GM21360 (cell line): ENCODE data around the gene ZBTB32.
"Not testable (repeated sequence)": the region's sequence is repeated elsewhere in the genome, so short reads cannot be mapped to it uniquely, and the experiment has no call there.

Source experiments
- ATAC-seq: cut with Tn5 transposase; IDR thresholded peaks from one replicate; pipeline ENCODE4 v1.9.1; 2021; ENCODE audit warnings: mild to moderate bottlenecking, moderate library complexity; ENCODE audit not compliant: unreplicated experiment

Gene ZBTB32

DNA sequence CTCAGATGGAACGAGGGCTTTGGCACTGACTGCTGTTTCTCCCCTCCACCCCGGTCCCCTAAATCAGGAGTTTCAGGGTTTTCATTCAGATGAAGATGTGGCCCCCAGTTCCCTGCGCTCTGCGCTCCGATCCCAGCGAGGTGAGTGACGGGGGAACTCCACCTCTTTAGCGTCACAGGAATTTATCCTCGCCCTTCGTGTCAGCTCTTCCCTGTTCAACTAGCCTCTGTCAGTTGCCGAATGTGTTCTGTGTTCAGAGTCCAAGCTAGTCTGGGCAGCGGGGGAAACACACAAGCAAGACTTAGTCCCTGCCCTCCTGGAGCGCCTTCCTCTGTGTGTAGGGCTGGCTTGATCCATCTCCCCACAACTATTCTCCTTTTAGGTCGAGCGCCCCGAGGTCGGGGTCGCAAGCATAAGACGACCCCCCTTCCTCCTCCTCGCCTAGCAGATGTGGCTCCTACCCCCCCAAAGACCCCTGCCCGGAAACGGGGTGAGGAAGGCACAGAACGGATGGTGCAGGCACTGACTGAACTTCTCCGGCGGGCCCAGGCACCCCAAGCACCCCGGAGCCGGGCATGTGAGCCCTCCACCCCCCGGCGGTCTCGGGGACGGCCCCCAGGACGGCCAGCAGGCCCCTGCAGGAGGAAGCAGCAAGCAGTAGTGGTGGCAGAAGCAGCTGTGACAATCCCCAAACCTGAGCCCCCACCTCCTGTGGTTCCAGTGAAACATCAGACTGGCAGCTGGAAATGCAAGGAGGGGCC lies 15.2 kb downstream of the ZBTB32 start:
- ATAC-seq: no peak

DNA sequence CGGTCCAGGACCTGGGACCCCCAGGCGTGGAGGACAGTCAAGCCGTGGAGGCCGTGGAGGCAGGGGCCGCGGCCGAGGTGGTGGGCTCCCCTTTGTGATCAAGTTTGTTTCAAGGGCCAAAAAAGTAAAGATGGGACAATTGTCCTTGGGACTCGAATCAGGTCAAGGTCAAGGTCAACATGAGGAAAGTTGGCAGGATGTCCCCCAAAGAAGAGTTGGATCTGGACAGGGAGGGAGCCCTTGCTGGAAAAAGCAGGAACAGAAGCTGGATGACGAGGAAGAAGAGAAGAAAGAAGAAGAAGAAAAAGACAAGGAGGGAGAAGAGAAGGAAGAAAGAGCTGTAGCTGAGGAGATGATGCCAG lies 15.8 kb downstream of the ZBTB32 start:
- ATAC-seq: no peak

DNA sequence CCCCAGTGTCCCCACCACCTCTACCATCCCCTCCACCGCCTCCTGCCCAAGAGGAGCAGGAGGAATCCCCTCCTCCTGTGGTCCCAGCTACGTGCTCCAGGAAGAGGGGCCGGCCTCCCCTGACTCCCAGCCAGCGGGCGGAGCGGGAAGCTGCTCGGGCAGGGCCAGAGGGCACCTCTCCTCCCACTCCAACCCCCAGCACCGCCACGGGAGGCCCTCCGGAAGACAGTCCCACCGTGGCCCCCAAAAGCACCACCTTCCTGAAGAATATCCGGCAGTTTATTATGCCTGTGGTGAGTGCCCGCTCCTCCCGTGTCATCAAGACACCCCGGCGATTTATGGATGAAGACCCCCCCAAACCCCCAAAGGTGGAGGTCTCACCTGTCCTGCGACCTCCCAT lies 16.3 kb downstream of the ZBTB32 start:
- ATAC-seq: no peak

DNA sequence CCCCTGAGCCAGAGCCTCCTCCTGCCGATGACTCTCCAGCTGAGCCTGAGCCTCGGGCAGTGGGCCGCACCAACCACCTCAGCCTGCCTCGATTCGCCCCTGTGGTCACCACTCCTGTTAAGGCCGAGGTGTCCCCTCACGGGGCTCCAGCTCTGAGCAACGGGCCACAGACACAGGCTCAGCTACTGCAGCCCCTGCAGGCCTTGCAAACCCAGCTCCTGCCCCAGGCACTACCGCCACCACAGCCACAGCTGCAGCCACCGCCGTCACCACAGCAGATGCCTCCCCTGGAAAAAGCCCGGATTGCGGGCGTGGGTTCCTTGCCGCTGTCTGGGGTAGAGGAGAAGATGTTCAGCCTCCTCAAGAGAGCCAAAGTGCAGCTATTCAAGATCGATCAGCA lies 17.0 kb downstream of the ZBTB32 start:
- ATAC-seq: no peak

DNA sequence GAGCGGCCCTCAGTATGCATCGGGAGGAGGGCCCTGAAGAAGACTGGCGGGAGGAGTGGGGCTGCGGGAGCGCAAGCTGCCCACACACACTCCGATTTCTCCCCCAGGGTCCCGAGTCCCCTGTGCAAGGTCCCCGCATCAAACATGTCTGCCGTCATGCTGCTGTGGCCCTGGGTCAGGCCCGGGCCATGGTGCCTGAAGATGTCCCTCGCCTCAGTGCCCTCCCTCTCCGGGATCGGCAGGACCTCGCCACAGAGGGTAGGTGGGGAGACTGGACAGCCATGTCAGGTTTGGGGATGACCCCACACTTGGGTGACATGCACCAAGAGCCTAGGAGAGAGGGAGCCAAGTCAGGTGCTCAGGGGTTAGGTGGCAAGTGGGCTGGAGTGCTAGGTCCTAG lies 18.1 kb downstream of the ZBTB32 start:
- no peak for ATAC-seq

DNA sequence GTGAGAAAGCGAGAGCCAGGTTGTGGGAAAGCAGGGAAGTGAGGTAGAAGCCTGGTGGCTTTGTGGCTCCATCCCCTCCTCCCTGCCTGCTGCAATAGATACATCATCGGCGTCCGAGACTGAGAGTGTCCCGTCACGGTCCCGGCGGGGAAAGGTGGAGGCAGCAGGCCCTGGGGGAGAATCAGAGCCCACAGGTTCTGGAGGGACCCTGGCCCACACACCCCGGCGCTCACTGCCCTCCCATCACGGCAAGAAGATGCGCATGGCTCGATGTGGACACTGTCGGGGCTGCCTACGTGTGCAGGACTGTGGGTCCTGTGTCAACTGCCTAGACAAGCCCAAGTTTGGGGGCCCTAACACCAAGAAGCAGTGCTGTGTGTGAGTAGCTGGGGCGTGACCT lies 18.5 kb downstream of the ZBTB32 start:
- ATAC-seq: no peak

DNA sequence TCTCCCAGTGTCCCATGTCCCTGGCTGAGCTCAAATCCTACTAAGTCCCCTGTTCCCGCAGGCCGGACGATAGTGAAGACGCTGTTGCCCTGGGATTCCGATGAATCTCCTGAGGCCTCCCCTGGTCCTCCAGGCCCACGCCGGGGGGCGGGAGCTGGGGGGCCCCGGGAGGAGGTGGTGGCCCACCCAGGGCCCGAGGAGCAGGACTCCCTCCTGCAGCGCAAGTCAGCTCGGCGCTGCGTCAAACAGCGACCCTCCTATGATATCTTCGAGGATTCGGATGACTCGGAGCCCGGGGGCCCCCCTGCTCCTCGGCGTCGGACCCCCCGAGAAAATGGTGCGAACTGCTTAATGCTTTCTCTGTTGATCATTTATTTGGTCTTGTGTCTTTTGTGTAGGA lies 19.3 kb downstream of the ZBTB32 start:
- ATAC-seq: no peak

DNA sequence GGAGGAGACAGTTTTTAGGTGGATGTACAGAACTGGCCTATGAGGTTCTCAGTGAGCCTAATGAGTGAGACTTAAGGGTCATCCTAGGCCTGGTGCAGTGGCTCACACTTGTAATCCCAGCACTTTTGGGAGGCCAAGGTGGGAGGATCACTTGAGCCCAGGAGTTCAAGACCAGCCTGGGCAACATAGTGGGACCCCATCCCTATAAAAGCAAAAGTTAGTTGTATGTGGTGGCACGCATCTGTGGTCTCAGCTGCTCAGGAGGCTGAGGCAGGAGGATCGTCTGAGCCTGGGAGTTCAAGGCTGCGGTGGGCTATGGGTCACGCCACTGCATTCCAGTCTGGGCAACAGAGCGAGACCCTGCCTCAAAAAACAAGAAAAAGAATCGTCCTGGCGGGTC lies 19.8 kb downstream of the ZBTB32 start:
- ATAC-seq: not testable (repeated sequence)

DNA sequence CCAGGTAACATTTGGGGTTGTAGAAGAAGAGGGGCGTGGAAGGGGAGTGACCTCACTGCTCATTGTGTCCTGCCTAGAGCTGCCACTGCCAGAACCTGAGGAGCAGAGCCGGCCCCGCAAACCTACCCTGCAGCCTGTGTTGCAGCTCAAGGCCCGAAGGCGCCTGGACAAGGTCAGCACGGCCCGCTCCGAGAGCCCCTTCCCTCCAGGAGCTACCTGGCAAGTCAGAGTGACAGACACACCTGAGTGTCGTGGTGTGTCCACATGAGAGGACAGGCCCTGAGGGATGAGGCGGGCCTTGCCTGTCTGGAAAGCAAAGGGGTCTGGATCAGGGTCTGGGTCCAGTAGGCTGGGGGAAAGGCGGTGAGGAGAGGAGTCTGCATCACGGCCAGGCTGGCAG lies 20.2 kb downstream of the ZBTB32 start:
- no peak for ATAC-seq

DNA sequence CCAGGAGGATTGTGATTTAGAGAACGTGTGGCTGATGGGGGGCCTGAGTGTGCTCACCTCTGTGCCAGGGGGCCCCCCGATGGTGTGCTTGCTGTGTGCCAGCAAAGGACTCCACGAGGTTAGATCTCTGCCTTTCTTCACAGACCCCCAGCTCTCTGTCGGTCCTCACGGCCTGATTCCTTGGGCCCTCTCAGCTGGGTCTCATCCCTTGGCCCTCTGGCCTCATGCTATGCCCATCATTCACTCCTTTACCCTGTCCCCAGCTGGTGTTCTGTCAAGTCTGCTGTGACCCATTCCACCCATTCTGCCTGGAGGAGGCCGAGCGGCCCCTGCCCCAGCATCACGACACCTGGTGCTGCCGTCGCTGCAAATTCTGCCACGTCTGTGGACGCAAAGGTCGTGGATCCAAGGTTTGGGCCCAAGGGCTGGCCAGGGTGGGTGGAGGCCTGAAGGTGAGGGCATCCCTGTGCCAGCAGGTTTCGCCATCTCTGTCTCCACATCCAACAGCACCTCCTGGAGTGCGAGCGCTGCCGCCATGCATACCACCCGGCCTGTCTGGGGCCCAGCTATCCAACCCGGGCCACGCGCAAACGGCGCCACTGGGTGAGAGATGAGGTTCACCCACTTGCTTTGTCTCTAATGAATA lies 21.0 kb downstream of the ZBTB32 start:
- no peak for ATAC-seq

DNA sequence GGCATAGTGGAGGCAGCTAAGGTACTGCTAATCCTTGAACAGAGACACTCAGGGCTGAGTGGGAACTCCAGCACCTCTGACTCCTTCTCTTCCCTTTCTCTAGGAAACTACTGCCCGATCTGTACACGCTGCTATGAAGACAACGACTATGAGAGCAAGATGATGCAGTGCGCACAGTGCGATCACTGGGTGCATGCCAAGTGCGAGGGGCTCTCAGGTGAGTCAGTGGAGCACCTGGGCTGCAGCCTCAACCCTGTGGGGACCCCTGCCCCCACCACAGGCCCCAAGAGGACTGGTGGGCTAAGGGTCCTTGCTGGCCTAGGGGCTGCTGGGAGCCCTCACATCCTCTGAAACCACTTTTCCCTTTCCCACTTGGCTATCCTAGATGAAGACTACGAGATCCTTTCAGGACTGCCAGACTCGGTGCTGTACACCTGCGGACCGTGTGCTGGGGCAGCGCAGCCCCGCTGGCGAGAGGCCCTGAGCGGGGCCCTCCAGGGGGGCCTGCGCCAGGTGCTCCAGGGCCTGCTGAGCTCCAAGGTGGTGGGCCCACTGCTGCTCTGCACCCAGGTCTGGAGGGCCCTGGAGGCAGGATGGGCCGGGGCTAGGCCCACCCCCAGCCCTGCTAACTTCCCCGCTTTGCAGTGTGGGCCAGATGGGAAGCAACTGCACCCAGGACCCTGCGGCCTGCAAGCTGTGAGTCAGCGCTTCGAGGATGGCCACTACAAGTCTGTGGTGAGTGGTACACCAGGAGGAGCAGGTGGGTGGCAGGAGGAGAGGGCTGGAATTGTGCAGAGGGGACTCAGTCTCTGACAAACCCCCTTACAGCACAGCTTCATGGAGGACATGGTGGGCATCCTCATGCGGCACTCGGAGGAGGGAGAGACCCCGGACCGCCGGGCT lies 22.9 kb downstream of the ZBTB32 start:
- ATAC-seq: no peak

DNA sequence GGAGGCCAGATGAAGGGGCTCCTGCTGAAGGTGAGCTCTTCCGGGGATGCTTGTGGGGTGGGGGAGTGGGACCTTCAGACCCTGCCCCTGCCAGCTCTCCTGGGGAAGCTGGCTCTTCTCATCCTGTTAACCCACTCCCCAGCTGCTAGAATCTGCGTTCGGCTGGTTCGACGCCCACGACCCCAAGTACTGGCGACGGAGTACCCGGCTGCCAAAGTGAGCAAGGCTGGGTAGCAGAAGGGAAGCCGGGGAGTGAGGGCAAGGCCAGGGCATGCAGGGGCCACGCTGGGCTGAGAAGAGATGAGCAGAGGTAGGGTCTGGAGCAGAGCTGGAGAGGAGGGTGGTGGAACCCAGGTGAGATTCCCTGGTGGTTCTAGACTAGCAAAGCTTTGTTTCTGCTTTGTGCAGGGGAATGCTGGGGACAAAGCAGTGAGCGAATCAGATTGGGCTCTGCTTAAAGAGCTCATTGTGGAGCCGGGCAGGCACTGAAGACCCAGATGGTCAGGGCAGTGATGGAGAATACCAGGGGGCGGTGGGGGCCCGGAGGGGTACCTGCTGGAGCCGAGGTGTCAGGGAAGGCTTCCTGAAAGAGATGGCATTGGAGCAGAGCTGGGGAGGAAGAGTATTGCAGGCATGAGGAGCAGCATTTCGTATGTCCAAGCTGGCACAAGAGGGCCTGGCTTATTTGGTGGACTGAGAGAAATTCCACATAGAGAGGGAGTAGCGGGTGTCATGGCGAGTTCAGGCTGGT lies 23.8 kb downstream of the ZBTB32 start:
- ATAC-seq: no peak

DNA sequence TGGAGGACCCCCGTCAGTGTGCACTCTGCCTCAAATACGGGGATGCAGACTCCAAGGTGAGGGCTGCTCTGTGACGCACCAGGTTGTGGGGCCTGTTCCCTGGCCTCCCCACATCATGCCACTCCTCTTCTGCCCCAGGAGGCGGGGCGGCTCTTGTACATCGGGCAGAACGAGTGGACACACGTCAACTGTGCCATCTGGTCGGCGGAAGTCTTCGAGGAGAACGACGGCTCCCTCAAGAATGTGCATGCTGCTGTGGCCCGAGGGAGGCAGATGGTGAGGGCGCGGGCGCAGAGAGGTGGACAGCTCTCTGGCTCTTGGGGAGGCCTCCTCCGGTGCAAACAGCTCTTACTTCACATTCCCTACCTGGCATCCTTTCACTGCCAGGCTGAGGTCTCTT lies 24.7 kb downstream of the ZBTB32 start:
- ATAC-seq: no peak

DNA sequence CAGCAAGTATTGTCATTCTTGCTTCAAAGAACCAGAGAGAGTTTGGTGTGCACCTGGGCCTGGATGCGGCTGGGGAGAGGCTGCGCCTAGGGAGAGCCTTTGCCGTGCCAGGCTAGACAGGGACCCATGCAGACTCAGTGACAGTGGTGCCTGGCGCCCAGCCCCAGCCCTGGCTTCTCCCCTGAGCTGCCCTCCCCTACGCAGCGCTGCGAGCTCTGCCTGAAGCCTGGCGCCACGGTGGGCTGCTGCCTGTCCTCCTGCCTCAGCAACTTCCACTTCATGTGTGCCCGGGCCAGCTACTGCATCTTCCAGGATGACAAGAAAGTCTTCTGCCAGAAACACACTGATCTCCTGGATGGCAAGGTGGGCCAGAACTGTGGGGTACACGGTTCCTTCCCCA lies 25.4 kb downstream of the ZBTB32 start:
- no peak for ATAC-seq

DNA sequence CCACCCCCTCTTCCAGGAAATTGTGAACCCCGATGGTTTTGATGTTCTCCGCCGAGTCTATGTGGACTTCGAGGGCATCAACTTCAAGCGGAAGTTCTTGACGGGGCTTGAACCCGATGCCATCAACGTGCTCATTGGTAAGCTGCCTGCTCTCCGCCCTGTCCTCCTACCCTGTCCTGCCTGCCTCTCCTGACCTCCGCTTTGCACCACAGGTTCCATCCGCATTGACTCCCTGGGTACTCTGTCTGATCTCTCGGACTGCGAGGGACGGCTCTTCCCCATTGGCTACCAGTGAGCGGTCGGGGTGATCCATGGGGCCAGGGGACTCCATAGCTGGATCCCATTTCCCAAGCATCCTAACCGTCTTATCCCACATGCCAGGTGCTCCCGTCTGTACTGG lies 26.0 kb downstream of the ZBTB32 start:
- no peak for ATAC-seq

DNA sequence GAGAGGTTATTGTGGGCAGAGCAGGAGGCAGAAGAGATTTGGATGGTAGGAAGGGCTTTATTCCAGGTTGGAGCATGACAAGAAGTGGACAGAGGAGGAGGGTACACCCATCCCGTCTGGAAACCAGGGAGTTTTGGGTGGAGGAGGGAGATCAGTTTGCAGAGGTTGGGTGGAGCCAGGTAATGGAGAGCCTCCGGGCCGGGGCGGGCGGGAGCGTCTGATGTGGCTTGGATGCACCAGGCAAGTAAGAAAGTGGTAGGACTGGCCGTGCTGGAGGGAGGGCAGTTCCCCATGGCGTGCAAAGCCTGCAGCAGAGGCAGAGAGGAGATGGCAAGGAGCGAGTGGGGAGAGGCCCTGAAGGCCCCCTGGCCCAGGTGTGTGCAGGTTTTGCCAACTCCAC lies 27.0 kb downstream of the ZBTB32 start:
- ATAC-seq: no peak

DNA sequence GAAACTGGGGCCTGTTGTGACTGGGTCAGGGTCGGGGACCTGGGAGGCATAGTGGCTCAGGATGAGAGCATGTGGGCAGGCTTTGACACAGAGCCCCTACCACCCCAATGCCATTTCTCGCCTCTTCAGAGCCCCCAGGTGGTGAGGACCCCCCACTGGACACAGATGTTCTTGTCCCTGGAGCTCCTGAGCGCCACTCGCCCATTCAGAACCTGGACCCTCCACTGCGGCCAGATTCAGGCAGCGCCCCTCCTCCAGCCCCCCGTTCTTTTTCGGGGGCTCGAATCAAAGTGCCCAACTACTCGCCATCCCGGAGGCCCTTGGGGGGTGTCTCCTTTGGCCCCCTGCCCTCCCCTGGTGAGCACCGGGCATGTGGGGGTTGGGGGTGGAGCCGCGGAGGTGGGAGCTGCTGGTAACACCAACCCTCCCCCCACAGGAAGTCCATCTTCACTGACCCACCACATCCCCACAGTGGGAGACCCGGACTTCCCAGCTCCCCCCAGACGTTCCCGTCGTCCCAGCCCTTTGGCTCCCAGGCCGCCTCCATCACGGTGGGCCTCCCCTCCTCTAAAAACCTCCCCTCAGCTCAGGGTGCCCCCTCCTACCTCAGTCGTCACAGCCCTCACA lies 27.5 kb downstream of the ZBTB32 start:
- no peak for ATAC-seq

DNA sequence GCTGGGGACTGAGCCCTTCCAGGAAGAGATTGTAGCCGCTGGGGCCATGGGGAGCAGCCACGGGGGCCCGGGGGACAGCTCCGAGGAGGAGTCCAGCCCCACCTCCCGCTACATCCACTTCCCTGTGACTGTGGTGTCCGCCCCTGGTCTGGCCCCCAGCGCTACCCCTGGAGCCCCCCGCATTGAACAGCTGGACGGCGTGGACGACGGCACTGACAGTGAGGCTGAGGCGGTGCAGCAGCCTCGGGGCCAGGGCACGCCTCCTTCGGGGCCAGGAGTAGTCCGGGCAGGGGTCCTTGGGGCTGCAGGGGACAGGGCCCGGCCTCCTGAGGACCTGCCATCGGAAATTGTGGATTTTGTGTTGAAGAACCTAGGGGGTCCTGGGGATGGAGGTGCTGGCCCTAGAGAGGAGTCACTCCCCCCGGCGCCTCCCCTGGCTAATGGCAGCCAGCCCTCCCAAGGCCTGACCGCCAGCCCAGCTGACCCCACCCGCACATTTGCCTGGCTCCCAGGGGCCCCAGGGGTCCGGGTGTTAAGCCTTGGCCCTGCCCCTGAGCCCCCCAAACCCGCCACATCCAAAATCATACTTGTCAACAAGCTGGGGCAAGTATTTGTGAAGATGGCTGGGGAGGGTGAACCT lies 28.3 kb downstream of the ZBTB32 start:
- no peak for ATAC-seq

DNA sequence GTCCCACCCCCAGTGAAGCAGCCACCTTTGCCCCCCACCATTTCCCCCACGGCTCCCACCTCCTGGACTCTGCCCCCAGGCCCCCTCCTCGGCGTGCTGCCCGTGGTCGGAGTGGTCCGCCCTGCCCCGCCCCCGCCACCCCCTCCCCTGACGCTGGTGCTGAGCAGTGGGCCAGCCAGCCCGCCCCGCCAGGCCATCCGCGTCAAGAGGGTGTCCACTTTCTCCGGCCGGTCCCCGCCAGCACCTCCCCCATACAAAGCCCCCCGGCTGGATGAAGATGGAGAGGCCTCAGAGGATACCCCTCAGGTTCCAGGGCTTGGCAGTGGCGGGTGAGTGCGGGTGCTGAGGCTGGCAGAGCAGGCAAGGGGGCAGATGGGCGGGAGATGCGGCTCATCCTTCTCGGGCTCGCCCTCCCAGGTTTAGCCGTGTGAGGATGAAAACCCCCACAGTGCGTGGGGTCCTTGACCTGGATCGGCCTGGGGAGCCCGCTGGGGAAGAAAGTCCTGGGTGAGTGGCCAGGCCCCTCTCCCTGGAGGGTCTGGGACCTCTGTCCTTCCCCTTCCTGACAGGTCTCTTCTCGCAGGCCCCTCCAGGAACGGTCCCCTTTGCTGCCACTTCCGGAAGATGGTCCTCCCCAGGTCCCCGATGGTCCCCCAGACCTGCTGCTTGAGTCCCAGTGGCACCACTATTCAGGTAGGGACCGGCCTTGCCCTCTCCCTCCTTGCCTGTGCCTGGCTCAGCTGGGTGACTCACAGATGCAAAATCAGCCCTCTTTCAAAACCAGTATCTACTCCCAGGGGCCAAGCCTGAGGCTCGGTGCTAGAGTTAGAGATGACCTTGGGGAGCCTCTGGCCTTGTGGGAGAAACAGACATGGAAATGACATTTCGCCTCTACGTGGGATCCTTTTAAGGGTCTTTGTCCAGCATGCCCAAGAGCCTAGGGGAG lies 29.1 kb downstream of the ZBTB32 start:
- no peak for ATAC-seq
